Measurements from ENCODE around the gene LRRC7.

DNA sequence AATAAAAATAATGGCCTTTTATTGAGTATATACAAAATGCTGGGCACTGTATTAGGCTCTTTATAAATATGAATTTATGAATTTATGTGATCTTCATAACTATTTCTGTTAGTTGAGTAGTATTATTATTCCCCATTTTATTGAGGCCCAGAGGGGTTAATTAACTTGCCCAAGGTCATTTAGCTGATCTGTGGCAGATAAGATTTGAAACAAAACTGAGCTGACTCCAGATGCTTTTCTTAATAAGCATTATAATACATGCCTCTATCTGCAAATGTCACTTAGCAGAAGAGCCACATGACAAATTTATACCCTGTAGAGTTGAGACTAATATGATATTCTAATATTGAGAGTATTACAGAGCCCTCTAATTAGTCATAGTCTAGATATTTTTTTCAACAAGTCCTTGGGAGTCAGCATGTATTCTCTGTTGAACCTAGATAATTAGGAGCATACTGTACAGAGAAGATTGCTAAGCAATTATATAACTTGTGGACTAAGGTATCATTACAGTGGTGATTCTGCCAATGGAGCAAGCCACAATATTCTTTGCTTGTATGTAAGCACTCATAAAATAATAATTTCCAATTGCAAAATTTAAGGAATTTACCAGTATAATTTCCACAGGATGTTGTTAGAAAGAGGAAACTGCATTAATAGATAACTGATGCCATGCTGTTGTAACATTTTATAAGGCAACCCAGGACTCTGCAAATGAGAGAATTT is 525.7 kb downstream of the LRRC7 start:
- TF ChIP-seq POLR2AphosphoS5 (IDR thresholded peaks at IDR 0.05), result no peak
- TF ChIP-seq, protein P1, sequence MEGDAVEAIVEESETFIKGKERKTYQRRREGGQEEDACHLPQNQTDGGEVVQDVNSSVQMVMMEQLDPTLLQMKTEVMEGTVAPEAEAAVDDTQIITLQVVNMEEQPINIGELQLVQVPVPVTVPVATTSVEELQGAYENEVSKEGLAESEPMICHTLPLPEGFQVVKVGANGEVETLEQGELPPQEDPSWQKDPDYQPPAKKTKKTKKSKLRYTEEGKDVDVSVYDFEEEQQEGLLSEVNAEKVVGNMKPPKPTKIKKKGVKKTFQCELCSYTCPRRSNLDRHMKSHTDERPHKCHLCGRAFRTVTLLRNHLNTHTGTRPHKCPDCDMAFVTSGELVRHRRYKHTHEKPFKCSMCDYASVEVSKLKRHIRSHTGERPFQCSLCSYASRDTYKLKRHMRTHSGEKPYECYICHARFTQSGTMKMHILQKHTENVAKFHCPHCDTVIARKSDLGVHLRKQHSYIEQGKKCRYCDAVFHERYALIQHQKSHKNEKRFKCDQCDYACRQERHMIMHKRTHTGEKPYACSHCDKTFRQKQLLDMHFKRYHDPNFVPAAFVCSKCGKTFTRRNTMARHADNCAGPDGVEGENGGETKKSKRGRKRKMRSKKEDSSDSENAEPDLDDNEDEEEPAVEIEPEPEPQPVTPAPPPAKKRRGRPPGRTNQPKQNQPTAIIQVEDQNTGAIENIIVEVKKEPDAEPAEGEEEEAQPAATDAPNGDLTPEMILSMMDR (IDR thresholded peaks at IDR 0.05), result no peak
- no peak for TF ChIP-seq POLR2A (IDR thresholded peaks at IDR 0.05)

Data from prostate gland (tissue), 2 donors.